Nephron progenitor cell (in vitro differentiated cells): ENCODE measurements around the gene DNAH11.

Experiments
- DNase-seq: peaks from one replicate; pipeline ENCODE4 v3.0.0; 2021
- H3K27ac Mint-ChIP-seq: 2 replicates; pipeline ENCODE4 v1.8.0; 2021; ENCODE audit warnings: mild to moderate bottlenecking, moderate library complexity, mixed read lengths
- H3K27me3 Mint-ChIP-seq: 2 replicates; pipeline ENCODE4 v1.8.0; 2021; ENCODE audit warnings: mild to moderate bottlenecking, low read depth, mixed read lengths; ENCODE audit not compliant: poor library complexity
- H3K36me3 Mint-ChIP-seq: 2 replicates; pipeline ENCODE4 v1.8.0; 2021; ENCODE audit warnings: low read depth, mixed read lengths
- H3K4me1 Mint-ChIP-seq: 2 replicates; pipeline ENCODE4 v1.8.0; 2021; ENCODE audit warnings: mixed read lengths
- H3K4me3 Mint-ChIP-seq: 2 replicates; pipeline ENCODE4 v1.8.0; 2021; ENCODE audit warnings: mild to moderate bottlenecking, moderate library complexity, mixed read lengths
- H3K9me3 Mint-ChIP-seq: 2 replicates; pipeline ENCODE4 v1.8.0; 2021; ENCODE audit warnings: mild to moderate bottlenecking, moderate library complexity, mixed read lengths
- CTCF ChIP-seq: fragments of 200-600 bp; sonication (generic); IDR thresholded peaks from 2 replicates; pipeline ENCODE4 v1.5.0; 2021; ENCODE audit warnings: antibody characterized with exemption

Gene DNAH11

GRCh38 chr7:21568762-21569161, 25.9 kb downstream of the DNAH11 start:
- no peak overlapping the region for H3K4me3 Mint-ChIP-seq
- H3K4me1 Mint-ChIP-seq = peaks cover 6% of the 10 kb centered on the region
- H3K9me3 Mint-ChIP-seq = no peaks in the 10 kb centered on the region
- no peaks in the 10 kb centered on the region for H3K36me3 Mint-ChIP-seq
- no peak overlapping the region for H3K27ac Mint-ChIP-seq
- TF ChIP-seq CTCF = peak; percentile 33
- peaks cover 2% of the 10 kb centered on the region for H3K27me3 Mint-ChIP-seq
- DNase-seq = no peak

- TF ChIP-seq CTCF = no peak
Measured at GRCh38 chr7:21572331-21573313, 29.8 kb downstream of the DNAH11 start.

GRCh38 chr7:21579341-21580072, 36.7 kb downstream of the DNAH11 start:
- H3K36me3 Mint-ChIP-seq = no peaks in the 10 kb centered on the region
- no peak for TF ChIP-seq CTCF
- no peak for DNase-seq
- no peak overlapping the region for H3K27ac Mint-ChIP-seq
- peaks cover 7% of the 10 kb centered on the region for H3K27me3 Mint-ChIP-seq
- peaks cover 24% of the 10 kb centered on the region for H3K9me3 Mint-ChIP-seq
- H3K4me3 Mint-ChIP-seq = no peak overlapping the region
- no peaks in the 10 kb centered on the region for H3K4me1 Mint-ChIP-seq

More at GRCh38 chr7:21572331-21573313, 29.8 kb downstream of the DNAH11 start:
- Mint-ChIP-seq H3K9me3 (no peaks in the 10 kb centered on the region), H3K27ac (no peak overlapping the region), H3K4me3 (no peak overlapping the region), H3K4me1 (peaks cover 5% of the 10 kb centered on the region), H3K27me3 (peaks cover 3% of the 10 kb centered on the region), H3K36me3 (no peaks in the 10 kb centered on the region)
- no peak for DNase-seq

GRCh38 chr7:21580073-21580521, 37.3 kb downstream of the DNAH11 start:
- Mint-ChIP-seq H3K4me3 (no peak overlapping the region), H3K27ac (no peak overlapping the region), H3K4me1 (no peaks in the 10 kb centered on the region), H3K27me3 (peaks cover 4% of the 10 kb centered on the region), H3K9me3 (peaks cover 30% of the 10 kb centered on the region), H3K36me3 (no peaks in the 10 kb centered on the region)
- TF ChIP-seq CTCF = no peak
- DNase-seq = no peak

- DNase-seq = no peak
- Mint-ChIP-seq H3K9me3 (peaks cover 31% of the 10 kb centered on the region), H3K4me1 (no peaks in the 10 kb centered on the region), H3K27me3 (peaks cover 4% of the 10 kb centered on the region), H3K36me3 (no peaks in the 10 kb centered on the region), H3K4me3 (no peak overlapping the region), H3K27ac (no peak overlapping the region)
- TF ChIP-seq CTCF = no peak
Measured at GRCh38 chr7:21585070-21585724, 42.4 kb downstream of the DNAH11 start.
